Naive B cell (primary cell): ENCODE measurements around the gene AP2B1. TPM values are rescaled to one million over a fixed set of nuclear protein-coding genes. Genes with fewer than 3 reads are reported as not detected.

Experiments used
- ATAC-seq, 2 donors: fragments of 150-1000 bp; cut with Tn5 transposase; 2 replicates each; pipeline ENCODE4 v1.10.0; 2021; ENCODE audit warnings: low read depth in 2 of 2, mild to moderate bottlenecking in 2 of 2, moderate library complexity in 2 of 2
- DNase-seq: peaks from one replicate; pipeline ENCODE4 v3.0.0; 2022
- H3K27ac Mint-ChIP-seq, 6 donors: one replicate each; pipeline ENCODE4 v1.8.0; 2020 to 2022; ENCODE audit warnings: mild to moderate bottlenecking in 6 of 6, mixed read lengths in 6 of 6, moderate library complexity in 5 of 6, inconsistent platforms in 2 of 6
- H3K27me3 Mint-ChIP-seq, 3 donors: one replicate each; pipeline ENCODE4 v1.8.0; 2021 to 2022; ENCODE audit warnings: mixed read lengths in 3 of 3, mild to moderate bottlenecking in 1 of 3
- H3K36me3 Mint-ChIP-seq, 2 donors: one replicate each; pipeline ENCODE4 v1.8.0; 2020 to 2022; ENCODE audit warnings: mixed read lengths in 2 of 2, inconsistent platforms in 1 of 2, mild to moderate bottlenecking in 1 of 2
- H3K4me1 Mint-ChIP-seq, 3 donors: one replicate each; pipeline ENCODE4 v1.8.0; 2020 to 2022; ENCODE audit warnings: mixed read lengths in 3 of 3, inconsistent platforms in 1 of 3, mild to moderate bottlenecking in 1 of 3, moderate library complexity in 1 of 3
- H3K4me3 Mint-ChIP-seq, 8 donors: one replicate each; pipeline ENCODE4 v1.8.0; 2020 to 2022; ENCODE audit warnings: mild to moderate bottlenecking in 8 of 8, mixed read lengths in 8 of 8, moderate library complexity in 8 of 8, inconsistent platforms in 2 of 8
- H3K9me3 Mint-ChIP-seq, 7 donors: one replicate each; pipeline ENCODE4 v1.8.0; 2020 to 2022; ENCODE audit warnings: mixed read lengths in 7 of 7, mild to moderate bottlenecking in 5 of 7, inconsistent platforms in 2 of 7, moderate library complexity in 1 of 7
- polyA plus RNA-seq, 6 donors: library from polyadenylated mRNA; unstranded; fragments of 300-500 nt; fragmentation: Illumina TruSeq; gene quantifications; one replicate each; pipeline ENCODE4 v1.2.3, GENCODE V29; 2021; ENCODE audit warnings: low read depth in 6 of 6

Gene AP2B1
- polyA plus RNA-seq, 6 donors from 2014 or later: 34.1 to 52.1 (median 40.8) TPM

DNA sequence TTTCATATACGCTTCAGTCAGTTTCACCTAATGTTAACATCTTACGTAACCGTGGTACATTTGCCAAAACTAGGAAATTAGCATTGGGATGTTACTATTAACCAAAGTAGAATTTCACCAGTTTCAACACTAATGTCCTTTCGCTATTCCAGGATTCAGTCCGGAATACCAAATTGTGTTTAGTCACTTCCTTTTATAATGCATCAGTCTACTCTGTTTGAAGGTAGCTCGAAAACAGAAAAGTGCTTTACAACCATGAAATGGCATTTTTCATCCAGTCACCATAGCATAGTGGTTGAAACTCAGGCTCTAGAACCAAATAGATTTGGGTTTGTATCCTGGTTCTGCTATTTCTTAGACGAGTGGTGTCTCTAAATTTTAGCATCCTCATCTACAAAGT is 29.4 kb downstream of the AP2B1 start:
- ATAC-seq: no peak
- Mint-ChIP-seq H3K27me3 (no peaks in the 10 kb centered on the region), H3K4me1 (peaks cover 14 to 16% (median 15%) of the 10 kb centered on the region in 3 donors), H3K27ac (no peak overlapping the region), H3K36me3 (no peaks in the 10 kb centered on the region), H3K9me3 (no peaks in the 10 kb centered on the region), H3K4me3 (no peak overlapping the region)
- DNase-seq: no peak

DNA sequence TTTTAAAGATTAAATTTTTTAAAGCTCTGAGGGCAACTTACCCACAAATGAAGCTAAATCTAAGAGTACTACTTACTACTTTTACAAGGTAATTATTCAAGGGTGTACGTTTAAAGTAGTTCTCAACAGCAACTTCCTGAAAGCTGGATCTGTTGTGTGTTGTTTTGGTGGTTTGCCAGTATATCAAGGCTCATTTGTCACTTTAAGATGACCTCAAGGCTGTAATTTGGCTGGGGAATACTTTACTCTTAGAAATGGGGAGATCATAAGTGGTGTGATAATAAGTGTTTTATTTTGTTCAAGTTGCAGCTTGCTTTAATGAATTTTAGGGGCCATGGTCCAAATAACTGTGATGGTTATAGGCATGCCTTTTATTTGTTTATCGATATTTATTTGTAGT is 30.4 kb downstream of the AP2B1 start:
- no peak for ATAC-seq

DNA sequence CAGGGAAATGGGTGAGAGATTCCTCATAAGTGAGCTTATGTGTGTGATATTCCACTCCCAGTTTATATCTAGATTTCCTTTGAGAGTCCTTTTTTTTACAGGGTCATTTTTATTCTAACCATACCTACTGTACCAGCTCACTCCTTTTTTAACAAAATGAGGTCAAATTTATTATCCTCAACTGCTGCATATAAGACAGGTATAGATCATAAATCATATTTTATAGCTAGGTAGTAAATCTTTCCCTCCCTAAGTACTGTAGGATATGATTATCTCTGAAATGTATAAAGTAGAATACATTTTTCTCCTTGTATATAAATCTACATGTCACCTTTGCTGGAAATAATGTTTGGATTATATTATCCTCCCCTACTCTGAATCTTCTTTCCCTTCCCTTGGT is 31.5 kb downstream of the AP2B1 start:
- Mint-ChIP-seq H3K9me3 (no peaks in the 10 kb centered on the region), H3K27me3 (no peaks in the 10 kb centered on the region), H3K4me1 (peaks cover 14 to 16% (median 15%) of the 10 kb centered on the region in 3 donors), H3K36me3 (peaks cover 0 to under 1% of the 10 kb centered on the region in 2 donors), H3K4me3 (peak overlapping the region in 1 of 8 donors; percentile 36), H3K27ac (peak overlapping the region in 3 of 6 donors; percentile 14 to 57 (median 37))
- DNase-seq (no peak), ATAC-seq (no peak)

More for the DNA sequence above, 30.4 kb downstream of the AP2B1 start:
- Mint-ChIP-seq H3K27ac (no peak overlapping the region), H3K36me3 (no peaks in the 10 kb centered on the region), H3K27me3 (no peaks in the 10 kb centered on the region), H3K4me3 (no peak overlapping the region), H3K4me1 (peaks cover 14 to 16% (median 15%) of the 10 kb centered on the region in 3 donors), H3K9me3 (no peaks in the 10 kb centered on the region)
- no peak for DNase-seq

DNA sequence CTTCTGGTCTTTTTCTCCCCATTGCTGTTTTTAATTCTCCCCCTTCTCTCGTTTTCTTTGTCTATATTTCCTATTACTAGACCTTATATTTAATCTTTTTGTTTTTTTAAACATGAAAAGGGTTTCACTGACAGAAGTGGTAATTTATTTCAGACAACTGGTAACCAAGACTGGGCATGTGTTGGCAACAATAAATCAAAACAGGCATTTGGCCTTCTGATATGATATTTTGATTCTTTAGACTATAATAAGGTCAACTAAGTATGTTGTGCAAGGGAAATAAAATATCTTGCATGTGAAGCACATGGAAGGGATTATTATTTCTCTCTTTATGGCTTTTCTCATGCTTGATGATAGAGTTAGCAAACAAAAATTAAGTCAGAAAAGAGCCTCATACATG is 34.6 kb downstream of the AP2B1 start:
- no peak overlapping the region for H3K27ac Mint-ChIP-seq
- peaks cover 9 to 17% of the 10 kb centered on the region in 2 donors for H3K36me3 Mint-ChIP-seq
- ATAC-seq: no peak
- no peak overlapping the region for H3K4me3 Mint-ChIP-seq
- H3K27me3 Mint-ChIP-seq: no peaks in the 10 kb centered on the region
- peaks cover 18 to 31% (median 20%) of the 10 kb centered on the region in 3 donors for H3K4me1 Mint-ChIP-seq
- no peak for DNase-seq
- no peaks in the 10 kb centered on the region for H3K9me3 Mint-ChIP-seq

DNA sequence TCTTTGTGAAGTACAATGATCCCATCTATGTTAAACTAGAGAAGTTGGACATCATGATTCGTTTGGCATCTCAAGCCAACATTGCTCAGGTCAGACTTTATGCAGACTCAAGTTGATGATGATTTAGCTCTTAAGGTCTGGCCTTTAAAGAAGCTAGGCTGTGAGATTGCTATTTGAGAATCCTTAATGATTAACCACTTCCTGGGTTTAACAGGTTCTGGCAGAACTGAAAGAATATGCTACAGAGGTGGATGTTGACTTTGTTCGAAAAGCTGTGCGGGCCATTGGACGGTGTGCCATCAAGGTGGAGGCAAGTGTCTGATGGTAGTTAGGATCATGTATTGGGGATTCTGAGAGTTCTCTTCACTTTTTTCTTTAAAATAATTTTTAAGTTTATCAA is 40.3 kb downstream of the AP2B1 start:
- DNase-seq: no peak
- Mint-ChIP-seq H3K9me3 (no peaks in the 10 kb centered on the region), H3K27me3 (no peaks in the 10 kb centered on the region), H3K4me3 (peak overlapping the region in 1 of 8 donors; percentile 24), H3K36me3 (peaks cover 22 to 23% of the 10 kb centered on the region in 2 donors), H3K4me1 (peaks cover 9 to 22% (median 15%) of the 10 kb centered on the region in 3 donors), H3K27ac (peak overlapping the region in 3 of 6 donors; percentile 1 to 78 (median 70))
- ATAC-seq: no peak

DNA sequence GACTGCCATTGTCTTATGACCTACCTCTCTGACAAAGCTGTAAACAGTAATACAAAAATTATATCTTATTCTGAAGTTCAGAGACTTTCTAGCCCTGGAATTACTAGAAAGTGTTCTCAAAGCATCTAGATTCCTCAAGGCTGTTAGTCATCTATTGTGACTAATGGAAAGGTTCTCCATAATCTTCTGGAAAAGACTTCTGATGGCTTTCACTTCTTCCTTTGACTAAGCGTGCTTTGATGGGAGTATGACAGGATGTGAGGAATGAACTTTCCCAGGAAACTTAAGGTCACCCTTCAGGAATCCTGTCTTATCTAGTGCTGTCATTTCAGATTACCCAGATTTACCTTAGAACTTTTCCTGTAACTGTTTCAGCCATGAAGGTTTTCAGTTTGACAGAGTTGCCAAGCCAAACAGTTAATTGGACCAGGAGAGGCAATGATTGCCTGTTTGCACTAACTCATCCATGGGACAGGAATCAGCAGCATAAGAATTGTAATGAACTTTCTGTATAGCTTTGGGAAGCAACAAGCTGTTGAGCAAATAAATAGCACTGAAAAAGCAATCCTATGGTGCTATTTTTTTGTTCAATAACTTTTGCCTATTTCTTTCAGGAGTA is 43.5 kb downstream of the AP2B1 start:
- H3K27ac Mint-ChIP-seq: no peak overlapping the region

DNA sequence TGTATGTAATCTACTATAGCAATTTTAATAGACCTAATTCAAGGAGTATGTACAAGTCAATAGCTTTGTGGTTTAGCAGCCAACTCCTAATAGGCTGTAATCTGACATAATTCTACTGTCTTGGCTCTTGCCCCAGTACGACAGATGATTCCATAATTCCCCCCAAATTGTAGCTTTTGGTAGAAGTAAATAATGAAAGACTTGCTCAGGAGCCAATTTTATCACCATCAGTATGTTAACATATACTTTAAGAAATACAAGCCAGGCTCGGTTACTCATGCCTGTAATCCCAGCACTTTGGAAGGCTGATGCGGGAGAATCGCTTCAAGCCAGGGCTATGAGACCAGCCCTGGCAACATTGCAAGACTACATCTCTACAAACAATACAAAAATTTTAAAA is 53.9 kb downstream of the AP2B1 start:
- Mint-ChIP-seq H3K27me3 (no peaks in the 10 kb centered on the region), H3K4me3 (no peak overlapping the region), H3K27ac (no peak overlapping the region), H3K4me1 (peaks cover 0 to 3% (median 0%) of the 10 kb centered on the region in 3 donors), H3K36me3 (peaks cover 10 to 16% of the 10 kb centered on the region in 2 donors), H3K9me3 (no peaks in the 10 kb centered on the region)
- no peak for DNase-seq
- no peak for ATAC-seq

More for the DNA sequence above, 43.5 kb downstream of the AP2B1 start:
- ATAC-seq (no peak), DNase-seq (no peak)
- H3K9me3 Mint-ChIP-seq: no peaks in the 10 kb centered on the region
- H3K27me3 Mint-ChIP-seq: no peaks in the 10 kb centered on the region
- H3K4me1 Mint-ChIP-seq: peaks cover 9 to 22% (median 15%) of the 10 kb centered on the region in 3 donors
- H3K36me3 Mint-ChIP-seq: peaks cover 9 to 20% of the 10 kb centered on the region in 2 donors
- H3K4me3 Mint-ChIP-seq: no peak overlapping the region

DNA sequence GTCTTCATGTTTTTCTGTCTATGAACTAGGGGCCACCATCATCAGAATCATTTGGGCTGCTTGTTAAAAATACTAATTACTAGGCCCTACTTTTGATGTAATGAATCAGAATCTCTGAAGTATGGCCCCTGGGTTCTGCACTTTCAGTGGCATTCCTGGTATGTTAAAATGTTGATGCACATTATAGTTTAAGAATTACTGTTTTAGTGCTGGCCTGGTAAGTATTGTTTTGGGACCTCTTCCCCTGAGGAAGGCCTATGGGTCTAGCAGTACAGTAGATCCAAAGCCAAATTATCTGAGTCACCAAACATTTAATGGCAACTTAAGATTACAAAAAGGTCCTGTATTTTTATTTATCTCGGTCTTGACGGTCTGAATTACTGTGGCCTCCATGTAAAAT is 58.8 kb downstream of the AP2B1 start:
- no peak overlapping the region for H3K27ac Mint-ChIP-seq

DNA sequence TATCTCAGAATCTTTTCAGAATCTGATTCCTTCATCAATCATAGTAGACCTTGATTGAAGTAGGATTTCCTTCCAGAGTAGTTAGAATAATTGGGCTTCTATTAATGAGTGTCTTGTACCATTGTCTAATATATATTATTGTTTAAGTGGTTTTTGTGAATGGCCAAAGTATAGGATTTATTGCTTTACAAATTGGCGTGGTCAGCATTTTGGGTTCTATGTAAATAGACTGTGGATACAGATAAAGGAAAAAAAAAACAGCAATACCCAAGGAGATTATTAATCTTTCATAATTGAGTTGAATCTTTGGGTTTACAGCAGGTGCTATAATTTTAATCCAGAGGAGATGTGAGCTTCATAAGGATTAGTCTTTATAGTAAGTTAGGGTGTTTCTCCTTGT is 64.3 kb downstream of the AP2B1 start:
- peak overlapping the region in 2 of 6 donors; percentile 40 to 66 for H3K27ac Mint-ChIP-seq
- H3K4me1 Mint-ChIP-seq: peaks cover 0 to 17% (median 4%) of the 10 kb centered on the region in 3 donors
- ATAC-seq: no peak
- no peaks in the 10 kb centered on the region for H3K9me3 Mint-ChIP-seq
- H3K27me3 Mint-ChIP-seq: no peaks in the 10 kb centered on the region
- H3K4me3 Mint-ChIP-seq: no peak overlapping the region
- DNase-seq: no peak
- H3K36me3 Mint-ChIP-seq: peaks cover 13 to 20% of the 10 kb centered on the region in 2 donors

More for the DNA sequence above, 58.8 kb downstream of the AP2B1 start:
- no peaks in the 10 kb centered on the region for H3K9me3 Mint-ChIP-seq
- ATAC-seq: no peak
- H3K4me3 Mint-ChIP-seq: no peak overlapping the region
- H3K36me3 Mint-ChIP-seq: peaks cover 6 to 10% of the 10 kb centered on the region in 2 donors
- no peak for DNase-seq
- peaks cover 0 to 3% (median 0%) of the 10 kb centered on the region in 3 donors for H3K4me1 Mint-ChIP-seq
- no peaks in the 10 kb centered on the region for H3K27me3 Mint-ChIP-seq

DNA sequence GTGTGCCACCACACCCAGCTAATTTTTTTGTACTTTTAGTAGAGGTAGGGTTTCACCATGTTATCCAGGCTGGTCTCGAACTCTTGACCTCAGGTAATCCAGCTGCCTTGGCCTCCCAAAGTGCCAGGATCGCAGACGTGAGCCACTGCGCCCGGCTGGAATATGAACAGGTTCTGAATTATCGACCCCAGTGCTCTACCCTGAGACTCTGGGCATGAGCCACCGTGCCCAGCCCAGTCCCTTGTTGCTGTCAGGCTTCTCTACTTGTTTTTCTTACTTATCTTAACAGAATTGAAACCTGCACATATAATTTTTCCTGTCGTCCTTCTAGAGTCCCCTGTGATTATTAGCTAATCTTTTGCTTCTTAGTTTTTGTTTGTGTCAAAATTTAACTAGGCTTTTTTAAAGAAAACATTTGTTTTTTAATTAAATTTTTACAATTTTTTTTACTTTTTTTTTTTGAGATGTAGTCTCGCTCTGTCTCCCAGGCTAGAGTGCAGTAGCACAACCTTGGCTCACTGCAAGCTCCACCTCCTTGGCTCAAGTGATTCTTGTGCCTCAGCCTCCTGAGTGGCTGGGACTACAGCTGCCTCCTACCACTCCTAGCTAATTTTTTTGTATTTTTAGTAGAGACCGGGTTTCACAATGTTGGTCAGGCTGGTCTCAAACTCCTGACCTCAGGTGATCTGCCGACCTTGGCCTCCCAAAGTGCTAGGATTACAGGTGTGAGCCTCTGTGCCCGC is 66.7 kb downstream of the AP2B1 start:
- peaks cover 17 to 30% of the 10 kb centered on the region in 2 donors for H3K36me3 Mint-ChIP-seq
- peaks cover 0 to 21% (median 8%) of the 10 kb centered on the region in 3 donors for H3K4me1 Mint-ChIP-seq
- H3K27me3 Mint-ChIP-seq: no peaks in the 10 kb centered on the region
- H3K27ac Mint-ChIP-seq: peak overlapping the region in 3 of 6 donors; percentile 2 to 83 (median 70)
- H3K9me3 Mint-ChIP-seq: no peaks in the 10 kb centered on the region
- no peak overlapping the region for H3K4me3 Mint-ChIP-seq
- ATAC-seq (no peak), DNase-seq (no peak)

DNA sequence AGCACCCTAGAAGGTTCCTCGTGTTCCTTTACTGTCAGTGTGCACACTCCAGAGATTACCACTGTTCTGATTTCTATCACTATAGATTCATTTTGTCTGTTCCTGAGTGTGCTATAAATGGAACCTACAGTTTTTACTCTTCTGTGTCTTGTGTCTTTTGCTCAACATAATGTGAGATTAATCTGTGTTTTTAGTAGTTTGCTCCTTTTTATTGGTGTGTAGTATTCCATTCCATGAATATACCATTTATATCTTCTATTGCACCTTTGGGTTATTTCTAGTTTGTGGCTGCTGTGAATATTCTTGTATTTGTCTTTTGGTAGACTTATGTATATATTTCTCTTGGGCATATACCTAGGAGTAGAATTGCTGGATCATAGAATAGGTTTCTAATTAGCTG is 68.2 kb downstream of the AP2B1 start:
- peaks cover 0 to 21% (median 8%) of the 10 kb centered on the region in 3 donors for H3K4me1 Mint-ChIP-seq
- no peak for DNase-seq
- H3K4me3 Mint-ChIP-seq: no peak overlapping the region
- H3K9me3 Mint-ChIP-seq: no peaks in the 10 kb centered on the region
- H3K36me3 Mint-ChIP-seq: peaks cover 17 to 30% of the 10 kb centered on the region in 2 donors
- H3K27ac Mint-ChIP-seq: no peak overlapping the region
- ATAC-seq: no peak
- no peaks in the 10 kb centered on the region for H3K27me3 Mint-ChIP-seq

DNA sequence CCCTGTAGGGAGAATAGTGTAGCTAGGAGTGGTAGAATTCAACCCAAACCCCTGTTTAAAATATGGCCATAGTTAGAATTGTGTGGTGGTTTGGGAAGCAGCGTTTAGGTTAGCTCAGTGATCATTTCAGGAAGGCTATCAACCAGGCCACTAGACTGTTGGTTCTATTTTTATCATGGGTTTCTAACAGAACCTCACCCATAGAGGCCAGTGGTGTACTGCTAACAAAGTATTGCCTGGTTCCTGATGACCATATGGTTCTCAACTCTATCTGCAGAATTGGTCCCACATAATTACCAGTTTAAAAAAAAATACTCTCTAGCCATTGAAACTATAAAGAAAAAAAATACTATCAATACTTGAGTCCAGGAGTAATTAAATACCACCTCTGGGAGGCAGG is 73.8 kb downstream of the AP2B1 start:
- Mint-ChIP-seq H3K4me1 (peaks cover 0 to 7% (median 4%) of the 10 kb centered on the region in 3 donors), H3K27me3 (no peaks in the 10 kb centered on the region), H3K9me3 (no peaks in the 10 kb centered on the region), H3K4me3 (no peak overlapping the region), H3K36me3 (peaks cover 11 to 32% of the 10 kb centered on the region in 2 donors), H3K27ac (no peak overlapping the region)
- ATAC-seq (no peak), DNase-seq (no peak)

DNA sequence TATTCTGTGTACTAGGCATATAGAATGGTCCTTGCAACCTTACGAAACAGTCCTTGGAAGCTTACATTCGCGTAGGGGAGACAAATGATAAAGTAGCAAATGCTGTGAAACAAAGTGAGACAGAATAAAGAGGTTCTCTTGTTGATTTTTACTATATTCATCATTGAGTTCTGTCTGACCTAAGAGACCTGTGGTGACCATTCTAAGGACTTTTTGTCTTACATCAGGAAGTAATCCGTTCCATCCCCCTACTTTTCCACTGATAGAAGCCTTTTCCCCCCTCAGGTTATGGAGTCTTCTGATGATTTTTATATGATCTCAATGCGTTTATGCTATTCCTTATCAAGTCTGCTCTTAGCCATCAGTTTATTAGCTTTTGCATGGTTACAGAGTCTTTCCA is 77.6 kb downstream of the AP2B1 start:
- H3K9me3 Mint-ChIP-seq: no peaks in the 10 kb centered on the region
- no peak for ATAC-seq
- no peaks in the 10 kb centered on the region for H3K4me1 Mint-ChIP-seq
- peaks cover 10 to 16% of the 10 kb centered on the region in 2 donors for H3K36me3 Mint-ChIP-seq
- H3K27ac Mint-ChIP-seq: no peak overlapping the region
- DNase-seq: no peak
- no peaks in the 10 kb centered on the region for H3K27me3 Mint-ChIP-seq
- no peak overlapping the region for H3K4me3 Mint-ChIP-seq

DNA sequence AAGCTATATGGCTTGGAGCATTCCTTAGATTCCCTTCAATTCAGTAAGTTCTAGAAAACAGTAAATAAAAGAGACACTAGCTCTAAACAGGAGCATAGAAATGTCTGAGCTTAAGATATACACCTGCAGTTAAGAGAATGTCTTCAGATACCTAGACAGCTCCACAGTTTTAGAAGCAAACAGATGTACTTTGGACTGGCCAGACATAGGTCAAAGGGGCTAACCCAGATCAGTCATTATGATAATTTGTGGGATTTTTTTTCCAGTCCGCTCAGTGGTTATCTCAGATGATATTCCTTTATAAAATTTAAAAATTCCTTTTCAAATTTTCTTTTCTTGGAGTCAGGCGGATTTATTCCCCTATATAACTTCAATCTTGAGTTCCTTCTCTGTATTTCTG is 78.5 kb downstream of the AP2B1 start:
- H3K4me3 Mint-ChIP-seq: no peak overlapping the region
- ATAC-seq (no peak), DNase-seq (no peak)
- no peaks in the 10 kb centered on the region for H3K9me3 Mint-ChIP-seq
- H3K36me3 Mint-ChIP-seq: peaks cover 10 to 16% of the 10 kb centered on the region in 2 donors
- H3K27ac Mint-ChIP-seq: no peak overlapping the region
- H3K27me3 Mint-ChIP-seq: no peaks in the 10 kb centered on the region
- H3K4me1 Mint-ChIP-seq: no peaks in the 10 kb centered on the region
